ENCODE measurements around the gene DUSP1. TPM values are rescaled to one million over a fixed set of nuclear protein-coding genes. Genes with fewer than 3 reads are reported as not detected.

DUSP1 gene
- total RNA-seq, 2 experiments from 2014 or later = 5.3 to 7.0 TPM

DNA sequence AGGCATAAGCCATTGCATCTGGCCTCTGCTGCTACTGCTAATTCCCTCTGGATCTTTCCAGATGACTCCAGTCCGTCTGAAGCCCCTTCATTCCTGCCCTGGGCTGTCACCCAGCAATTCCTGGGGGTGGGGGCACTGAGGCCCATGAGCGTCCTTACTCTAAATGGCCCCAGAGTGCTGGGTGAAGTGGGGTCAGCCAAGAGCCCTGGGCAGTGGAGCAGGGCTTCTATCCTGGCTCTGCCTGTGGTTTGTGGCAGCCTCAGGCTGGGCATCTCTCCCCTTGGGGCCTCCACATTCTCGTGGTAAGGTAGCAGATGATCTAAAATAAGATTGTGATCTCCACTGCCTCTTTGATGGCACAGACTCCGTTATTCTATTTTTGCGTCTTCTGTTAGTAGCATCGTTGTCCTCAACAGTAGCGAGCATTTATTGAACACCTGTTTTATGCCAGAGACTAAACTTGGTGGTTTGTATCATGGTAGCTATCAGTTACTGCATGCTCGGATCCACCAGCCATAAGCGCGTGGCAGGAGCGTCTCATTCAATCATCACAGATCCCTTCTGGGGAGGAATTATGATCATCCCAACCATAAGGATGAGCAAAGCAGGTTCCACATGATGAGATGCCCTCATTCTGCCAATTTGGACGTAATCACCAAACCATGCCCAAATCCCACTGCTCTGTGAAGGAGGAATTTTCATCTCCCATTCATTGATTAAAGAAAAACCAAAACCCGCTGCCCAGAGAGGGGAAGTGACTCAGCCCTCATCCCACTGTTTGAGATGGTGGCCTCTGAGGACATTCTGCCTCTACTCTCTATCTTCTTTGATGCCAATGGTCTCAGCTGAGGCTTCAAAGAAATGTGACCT lies 21.9 kb upstream of the DUSP1 start:
- no TSS peak for BruUV-seq (replicated peaks)
- intact Hi-C loops (cut with micrococcal nuclease; ENCODE audit: unreplicated experiment) = no loop called here
- no peaks in the 10 kb centered on the region for H4K20me1 ChIP-seq (ENCODE audit: insufficient read depth, low read length)
- no peak overlapping the region for H3K4me3 ChIP-seq (ENCODE audit: low read depth, low read length, poor library complexity, severe bottlenecking)
- no peaks in the 10 kb centered on the region for H3K9me3 ChIP-seq (ENCODE audit: low read length)
- H2AFZ ChIP-seq (ENCODE audit: low read length) = no peak overlapping the region
- no peak for TF ChIP-seq EZH2phosphoT487 (IDR thresholded peaks at IDR 0.05; ENCODE audit: borderline replicate concordance, low read depth, low read length)
- TF ChIP-seq, protein P1, sequence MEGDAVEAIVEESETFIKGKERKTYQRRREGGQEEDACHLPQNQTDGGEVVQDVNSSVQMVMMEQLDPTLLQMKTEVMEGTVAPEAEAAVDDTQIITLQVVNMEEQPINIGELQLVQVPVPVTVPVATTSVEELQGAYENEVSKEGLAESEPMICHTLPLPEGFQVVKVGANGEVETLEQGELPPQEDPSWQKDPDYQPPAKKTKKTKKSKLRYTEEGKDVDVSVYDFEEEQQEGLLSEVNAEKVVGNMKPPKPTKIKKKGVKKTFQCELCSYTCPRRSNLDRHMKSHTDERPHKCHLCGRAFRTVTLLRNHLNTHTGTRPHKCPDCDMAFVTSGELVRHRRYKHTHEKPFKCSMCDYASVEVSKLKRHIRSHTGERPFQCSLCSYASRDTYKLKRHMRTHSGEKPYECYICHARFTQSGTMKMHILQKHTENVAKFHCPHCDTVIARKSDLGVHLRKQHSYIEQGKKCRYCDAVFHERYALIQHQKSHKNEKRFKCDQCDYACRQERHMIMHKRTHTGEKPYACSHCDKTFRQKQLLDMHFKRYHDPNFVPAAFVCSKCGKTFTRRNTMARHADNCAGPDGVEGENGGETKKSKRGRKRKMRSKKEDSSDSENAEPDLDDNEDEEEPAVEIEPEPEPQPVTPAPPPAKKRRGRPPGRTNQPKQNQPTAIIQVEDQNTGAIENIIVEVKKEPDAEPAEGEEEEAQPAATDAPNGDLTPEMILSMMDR (conservative IDR thresholded peaks at IDR 0.05; ENCODE audit: low read length) = no peak
- ChIA-PET CTCF (ENCODE audit: unreplicated experiment) (no interaction called here), POLR2A (interaction anchor here (0.6 to 1.0 kb wide), 2 partner anchors 11 to 15 kb away, joined by 3 to 7 read pairs; no protein-coding TSS in a partner anchor)
- H3K27ac ChIP-seq (ENCODE audit: low read depth, low read length, poor library complexity, severe bottlenecking) = no peak overlapping the region
- no peak for DNase-seq (ENCODE audit: low spot score)
- H3K79me2 ChIP-seq (ENCODE audit: insufficient read depth, low read depth, low read length) = no peaks in the 10 kb centered on the region
- H3K4me2 ChIP-seq (ENCODE audit: low read length) = no peak overlapping the region
- H3K9me2 ChIP-seq (ENCODE audit: insufficient read depth, low read length) = no peaks in the 10 kb centered on the region
- no peaks in the 10 kb centered on the region for H3K4me1 ChIP-seq (ENCODE audit: insufficient read depth, low read length, poor library complexity, severe bottlenecking)
- no peaks in the 10 kb centered on the region for H3K36me3 ChIP-seq (ENCODE audit: insufficient read depth, low read length)

- H3K4me1 ChIP-seq (ENCODE audit: insufficient read depth, low read length, poor library complexity, severe bottlenecking) = no peaks in the 10 kb centered on the region
- no peaks in the 10 kb centered on the region for H3K9me3 ChIP-seq (ENCODE audit: low read length)
- TF ChIP-seq, protein P1 (conservative IDR thresholded peaks at IDR 0.05; ENCODE audit: low read length) = no peak
- no peak for TF ChIP-seq EZH2phosphoT487 (IDR thresholded peaks at IDR 0.05; ENCODE audit: borderline replicate concordance, low read depth, low read length)
- no peaks in the 10 kb centered on the region for H3K79me2 ChIP-seq (ENCODE audit: insufficient read depth, low read depth, low read length)
- no peak overlapping the region for H3K4me2 ChIP-seq (ENCODE audit: low read length)
- no peak overlapping the region for H3K27ac ChIP-seq (ENCODE audit: low read depth, low read length, poor library complexity, severe bottlenecking)
- ChIA-PET CTCF (ENCODE audit: unreplicated experiment) (no interaction called here), POLR2A (interaction anchor here (0.6 to 1.0 kb wide), 2 partner anchors 10 to 16 kb away, joined by 3 to 7 read pairs; no protein-coding TSS in a partner anchor)
- no TSS peak for BruUV-seq (replicated peaks)
- intact Hi-C loops (cut with micrococcal nuclease; ENCODE audit: unreplicated experiment) = no loop called here
- H2AFZ ChIP-seq (ENCODE audit: low read length) = no peak overlapping the region
- no peak for DNase-seq (ENCODE audit: low spot score)
- no peaks in the 10 kb centered on the region for H3K36me3 ChIP-seq (ENCODE audit: insufficient read depth, low read length)
- H4K20me1 ChIP-seq (ENCODE audit: insufficient read depth, low read length) = no peaks in the 10 kb centered on the region
- no peak overlapping the region for H3K4me3 ChIP-seq (ENCODE audit: low read depth, low read length, poor library complexity, severe bottlenecking)
- H3K9me2 ChIP-seq (ENCODE audit: insufficient read depth, low read length) = no peaks in the 10 kb centered on the region
Observed at GRCh38 chr5:172791726-172792445, 20.9 kb upstream of the DUSP1 start.
